ENCODE results near the gene SLC27A1.

The SLC27A1 gene

DNA sequence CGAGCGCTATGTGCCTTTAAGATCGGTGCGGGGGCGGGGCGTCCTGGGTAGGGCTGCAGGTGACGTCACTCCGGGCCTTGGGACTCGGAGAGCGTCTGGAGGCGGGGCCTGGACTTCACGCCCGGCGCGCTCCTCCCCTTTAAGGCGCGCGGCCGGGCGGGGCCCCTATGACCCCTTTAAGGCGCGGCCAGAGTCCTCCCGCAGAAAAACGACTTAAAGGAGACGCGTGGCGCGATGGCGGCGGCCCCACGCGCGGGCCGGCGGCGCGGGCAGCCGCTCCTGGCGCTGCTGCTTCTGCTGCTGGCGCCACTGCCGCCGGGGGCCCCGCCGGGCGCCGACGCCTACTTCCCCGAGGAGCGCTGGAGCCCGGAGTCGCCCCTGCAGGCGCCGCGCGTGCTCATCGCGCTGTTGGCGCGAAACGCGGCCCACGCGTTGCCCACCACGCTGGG, 85.2 kb downstream of the SLC27A1 start, which contains the start of gene COLGALT1:
Gene COLGALT1 (plus strand): TSS at position 170 of the 449 bp plus-strand sequence. CDS start 65 bp downstream, at position 235.
- peak; percentile 99 for DNase-seq (ENCODE audit: extremely low spot score)
- TF ChIP-seq, protein P1, sequence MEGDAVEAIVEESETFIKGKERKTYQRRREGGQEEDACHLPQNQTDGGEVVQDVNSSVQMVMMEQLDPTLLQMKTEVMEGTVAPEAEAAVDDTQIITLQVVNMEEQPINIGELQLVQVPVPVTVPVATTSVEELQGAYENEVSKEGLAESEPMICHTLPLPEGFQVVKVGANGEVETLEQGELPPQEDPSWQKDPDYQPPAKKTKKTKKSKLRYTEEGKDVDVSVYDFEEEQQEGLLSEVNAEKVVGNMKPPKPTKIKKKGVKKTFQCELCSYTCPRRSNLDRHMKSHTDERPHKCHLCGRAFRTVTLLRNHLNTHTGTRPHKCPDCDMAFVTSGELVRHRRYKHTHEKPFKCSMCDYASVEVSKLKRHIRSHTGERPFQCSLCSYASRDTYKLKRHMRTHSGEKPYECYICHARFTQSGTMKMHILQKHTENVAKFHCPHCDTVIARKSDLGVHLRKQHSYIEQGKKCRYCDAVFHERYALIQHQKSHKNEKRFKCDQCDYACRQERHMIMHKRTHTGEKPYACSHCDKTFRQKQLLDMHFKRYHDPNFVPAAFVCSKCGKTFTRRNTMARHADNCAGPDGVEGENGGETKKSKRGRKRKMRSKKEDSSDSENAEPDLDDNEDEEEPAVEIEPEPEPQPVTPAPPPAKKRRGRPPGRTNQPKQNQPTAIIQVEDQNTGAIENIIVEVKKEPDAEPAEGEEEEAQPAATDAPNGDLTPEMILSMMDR (IDR thresholded peaks at IDR 0.05; ENCODE audit: control extremely low read depth, extremely low read depth, low read depth, missing control alignments): no peak
- ChIA-PET CTCF (interaction anchor here (2.9 to 3.0 kb wide), 2 partner anchors 17 to 60 kb away, joined by 11 to 17 read pairs; no protein-coding TSS in a partner anchor), POLR2A (no interaction called here)
